KMS-11 (cell line): ENCODE results near the gene EEFSEC.

Experiments used
- H2AFZ ChIP-seq: fragments of 200-600 bp; sonication (generic); 2 replicates; pipeline ENCODE4 v1.6.1; 2016; ENCODE audit warnings: antibody characterized with exemption, mixed run types, low read depth
- H3K27ac ChIP-seq: fragments of 200-600 bp; sonication (generic); 2 replicates; pipeline ENCODE4 v1.6.1; 2016; ENCODE audit warnings: mild to moderate bottlenecking, mixed run types
- H3K27me3 ChIP-seq: fragments of 200-600 bp; sonication (generic); 2 replicates; pipeline ENCODE4 v1.6.1; 2017; ENCODE audit warnings: mild to moderate bottlenecking, low read depth, mixed run types, moderate library complexity; ENCODE audit not compliant: insufficient read depth
- H3K36me3 ChIP-seq: fragments of 200-600 bp; sonication (generic); 2 replicates; pipeline ENCODE4 v1.6.1; 2017; ENCODE audit warnings: mild to moderate bottlenecking, mixed run types; ENCODE audit not compliant: insufficient read depth
- H3K4me1 ChIP-seq: fragments of 200-600 bp; sonication (generic); 2 replicates; pipeline ENCODE4 v1.6.1; 2016; ENCODE audit warnings: mild to moderate bottlenecking, low read depth, mixed run types; ENCODE audit not compliant: poor library complexity, severe bottlenecking
- H3K4me2 ChIP-seq: fragments of 200-600 bp; sonication (generic); 2 replicates; pipeline ENCODE4 v1.7.0; 2016; ENCODE audit warnings: mild to moderate bottlenecking, mixed run types
- H3K4me3 ChIP-seq: fragments of 200-600 bp; sonication (generic); IDR thresholded peaks from 2 replicates; pipeline ENCODE4 v1.6.1; 2017; ENCODE audit warnings: low read depth, low read length, mixed read lengths; ENCODE audit not compliant: insufficient read depth
- H3K79me2 ChIP-seq: fragments of 200-600 bp; sonication (generic); 2 replicates; pipeline ENCODE4 v1.6.1; 2016; ENCODE audit warnings: low read depth, mixed run types; ENCODE audit not compliant: insufficient read depth
- H3K9ac ChIP-seq: fragments of 200-600 bp; sonication (generic); 2 replicates; pipeline ENCODE4 v1.6.1; 2016; ENCODE audit warnings: mild to moderate bottlenecking, mixed run types
- H4K20me1 ChIP-seq: fragments of 200-600 bp; sonication (generic); 2 replicates; pipeline ENCODE4 v1.6.1; 2016; ENCODE audit warnings: mild to moderate bottlenecking, mixed run types; ENCODE audit not compliant: insufficient read depth
- TF ChIP-seq, protein P1 (sequence below): fragments of 200-600 bp; sonication (generic); conservative IDR thresholded peaks from 2 replicates; pipeline ENCODE4 v1.6.1; 2017; ENCODE audit warnings: low read depth, mild to moderate bottlenecking, antibody characterized with exemption, low read length, moderate library complexity, mixed read lengths

The EEFSEC gene

DNA sequence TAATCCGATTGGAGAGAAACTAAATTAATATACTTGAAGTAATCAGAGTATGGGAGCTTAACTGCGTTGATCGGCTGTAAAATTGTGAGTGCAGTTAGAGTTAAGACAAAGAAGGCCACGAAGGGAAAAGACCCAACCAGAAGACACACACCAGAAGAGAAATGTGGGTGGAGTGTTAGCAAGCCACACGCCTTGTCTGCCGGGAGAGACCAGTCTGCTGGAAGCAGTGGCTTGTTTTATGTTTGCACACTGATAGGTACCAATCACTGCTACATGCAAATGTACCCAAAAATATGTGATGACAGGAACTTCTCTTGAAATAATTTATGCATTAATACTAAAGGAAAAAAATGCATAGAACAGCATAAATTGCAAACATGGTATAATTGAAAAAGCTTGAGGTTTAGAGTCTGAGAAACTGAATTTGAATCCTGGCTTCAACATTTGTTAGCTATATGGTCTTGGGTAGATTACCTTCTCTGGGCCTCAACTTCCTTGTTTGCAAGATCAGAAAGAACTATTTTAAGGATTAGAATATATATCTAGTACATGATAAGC is 23.1 kb downstream of the EEFSEC start:
- peaks cover 23% of the 10 kb centered on the region; the same call in 1 of the 2 replicates for H3K79me2 ChIP-seq
- no peak overlapping the region for H3K9ac ChIP-seq
- peaks cover 6% of the 10 kb centered on the region for H3K4me1 ChIP-seq
- no peaks in the 10 kb centered on the region; the same call in 1 of the 2 replicates for H4K20me1 ChIP-seq
- H3K36me3 ChIP-seq = no peaks in the 10 kb centered on the region
- TF ChIP-seq, protein P1, sequence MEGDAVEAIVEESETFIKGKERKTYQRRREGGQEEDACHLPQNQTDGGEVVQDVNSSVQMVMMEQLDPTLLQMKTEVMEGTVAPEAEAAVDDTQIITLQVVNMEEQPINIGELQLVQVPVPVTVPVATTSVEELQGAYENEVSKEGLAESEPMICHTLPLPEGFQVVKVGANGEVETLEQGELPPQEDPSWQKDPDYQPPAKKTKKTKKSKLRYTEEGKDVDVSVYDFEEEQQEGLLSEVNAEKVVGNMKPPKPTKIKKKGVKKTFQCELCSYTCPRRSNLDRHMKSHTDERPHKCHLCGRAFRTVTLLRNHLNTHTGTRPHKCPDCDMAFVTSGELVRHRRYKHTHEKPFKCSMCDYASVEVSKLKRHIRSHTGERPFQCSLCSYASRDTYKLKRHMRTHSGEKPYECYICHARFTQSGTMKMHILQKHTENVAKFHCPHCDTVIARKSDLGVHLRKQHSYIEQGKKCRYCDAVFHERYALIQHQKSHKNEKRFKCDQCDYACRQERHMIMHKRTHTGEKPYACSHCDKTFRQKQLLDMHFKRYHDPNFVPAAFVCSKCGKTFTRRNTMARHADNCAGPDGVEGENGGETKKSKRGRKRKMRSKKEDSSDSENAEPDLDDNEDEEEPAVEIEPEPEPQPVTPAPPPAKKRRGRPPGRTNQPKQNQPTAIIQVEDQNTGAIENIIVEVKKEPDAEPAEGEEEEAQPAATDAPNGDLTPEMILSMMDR = no peak
- H3K4me3 ChIP-seq = no peak overlapping the region
- no peaks in the 10 kb centered on the region for H3K27me3 ChIP-seq
- H2AFZ ChIP-seq = no peak overlapping the region
- no peak overlapping the region for H3K4me2 ChIP-seq
- H3K27ac ChIP-seq = no peak overlapping the region

DNA sequence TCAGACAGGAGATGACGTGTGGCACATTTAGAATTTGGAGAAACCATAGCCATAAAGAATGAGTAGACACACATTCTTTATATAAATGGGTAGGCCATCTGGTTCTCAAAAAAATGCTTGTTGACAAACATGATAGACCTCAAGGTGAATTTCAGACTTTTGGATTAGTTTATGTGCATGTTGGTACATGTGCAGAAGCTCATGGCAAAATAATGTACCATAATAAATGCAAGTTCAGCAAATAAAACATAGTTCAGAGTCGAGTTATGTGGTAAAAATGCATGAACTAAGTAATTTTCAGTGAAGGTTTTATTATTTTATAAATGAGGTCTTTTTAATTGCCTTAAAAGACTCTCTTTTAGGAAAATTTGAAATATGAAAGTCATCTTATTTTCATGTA is 24.6 kb downstream of the EEFSEC start:
- H3K4me3 ChIP-seq = no peak overlapping the region
- peaks cover 6% of the 10 kb centered on the region for H3K4me1 ChIP-seq
- no peak overlapping the region for H3K9ac ChIP-seq
- no peaks in the 10 kb centered on the region for H3K36me3 ChIP-seq
- H3K27me3 ChIP-seq = no peaks in the 10 kb centered on the region
- H3K27ac ChIP-seq = no peak overlapping the region
- TF ChIP-seq, protein P1 = no peak
- H3K79me2 ChIP-seq = peaks cover 15% of the 10 kb centered on the region; the same call in 1 of the 2 replicates
- H4K20me1 ChIP-seq = no peaks in the 10 kb centered on the region; the same call in 1 of the 2 replicates
- no peak overlapping the region for H2AFZ ChIP-seq
- H3K4me2 ChIP-seq = no peak overlapping the region

DNA sequence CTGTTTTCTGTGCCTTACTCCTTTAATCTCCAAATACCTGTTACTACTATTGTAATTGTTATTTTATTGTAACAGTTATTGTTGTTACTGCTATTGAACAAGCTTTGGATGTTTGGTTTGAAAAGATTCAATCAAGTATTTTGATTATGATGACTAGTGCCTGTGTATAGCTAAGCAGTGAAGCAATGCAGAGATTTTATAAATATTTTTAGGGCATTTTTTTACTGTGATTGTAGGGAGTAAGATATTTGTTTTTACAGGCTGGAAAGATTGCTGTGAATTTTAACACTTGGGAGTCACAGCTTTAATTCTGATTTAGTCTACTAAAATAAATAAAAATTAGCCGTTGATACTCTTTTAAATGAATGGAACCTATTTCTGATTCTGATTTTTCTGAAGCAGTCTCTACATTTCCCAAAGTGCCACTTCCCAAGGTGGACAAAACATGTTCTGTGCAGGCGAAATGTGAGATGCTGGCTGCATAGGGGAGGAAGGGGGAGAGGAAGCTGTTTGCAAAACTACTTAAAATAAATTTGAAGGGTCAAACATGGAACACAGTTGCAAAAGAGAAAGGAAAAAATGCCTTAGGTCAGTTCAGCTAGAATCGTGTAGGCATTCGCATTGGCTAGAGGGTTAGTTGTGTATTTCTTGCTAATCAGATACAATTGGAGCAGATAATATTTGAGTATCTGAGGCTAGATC is 25.7 kb downstream of the EEFSEC start:
- Histone ChIP-seq H3K79me2 (peaks cover 15% of the 10 kb centered on the region; the same call in 1 of the 2 replicates), H3K27me3 (no peaks in the 10 kb centered on the region), H3K4me1 (peaks cover 6% of the 10 kb centered on the region), H3K36me3 (no peaks in the 10 kb centered on the region), H4K20me1 (no peaks in the 10 kb centered on the region; the same call in 1 of the 2 replicates), H3K27ac (no peak overlapping the region), H3K9ac (no peak overlapping the region), H3K4me3 (no peak overlapping the region), H3K4me2 (no peak overlapping the region), H2AFZ (no peak overlapping the region)
- TF ChIP-seq, protein P1 = no peak

DNA sequence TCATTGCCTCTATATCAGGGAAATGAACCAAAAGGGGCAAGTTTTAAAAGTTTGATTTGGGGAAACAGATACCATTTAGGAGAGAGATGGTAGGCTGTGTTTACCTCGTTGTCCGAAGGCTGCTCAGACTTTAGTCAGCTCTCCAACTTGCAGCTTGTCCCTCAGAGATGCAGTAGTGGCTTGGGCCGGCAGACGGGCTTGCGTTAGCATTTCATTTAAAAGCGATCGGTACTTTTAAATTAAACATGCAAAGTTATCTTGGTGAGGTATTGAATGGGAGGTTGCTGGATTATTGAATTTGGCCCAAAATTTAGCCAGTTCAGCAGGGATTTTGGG is 26.2 kb downstream of the EEFSEC start:
- H2AFZ ChIP-seq = no peak overlapping the region
- no peak overlapping the region for H3K9ac ChIP-seq
- no peaks in the 10 kb centered on the region for H3K27me3 ChIP-seq
- H3K4me3 ChIP-seq = no peak overlapping the region
- TF ChIP-seq, protein P1 = no peak
- H3K4me1 ChIP-seq = peaks cover 6% of the 10 kb centered on the region
- H3K4me2 ChIP-seq = no peak overlapping the region
- peaks cover 11% of the 10 kb centered on the region; the same call in 1 of the 2 replicates for H3K79me2 ChIP-seq
- H3K36me3 ChIP-seq = no peaks in the 10 kb centered on the region
- H4K20me1 ChIP-seq = no peaks in the 10 kb centered on the region; the same call in 1 of the 2 replicates
- H3K27ac ChIP-seq = no peak overlapping the region
